CD14-positive monocyte (primary cell): ENCODE results near the gene SLCO2B1. TPM values are rescaled to one million over a fixed set of nuclear protein-coding genes. Genes with fewer than 3 reads are reported as not detected.

ENCODE experiments used
- DNase-seq, 3 donors: peaks; one replicate each; pipeline ENCODE4 v3.0.0-alpha.2; 2011 to 2022
- H2AFZ ChIP-seq: 2 replicates; pipeline ENCODE4 v1.6.0; 2012; ENCODE audit warnings: mild to moderate bottlenecking, low read depth, low read length, inconsistent platforms; ENCODE audit not compliant: insufficient read depth, poor library complexity, severe bottlenecking
- H3K27ac ChIP-seq, 2 donors: 1 replicate in 1 of 2; 2 replicates in 1 of 2; pipeline ENCODE4 v1.5.1; 2012 to 2013; ENCODE audit warnings: low read length in 2 of 2, control low read depth in 1 of 2, inconsistent platforms in 1 of 2, low read depth in 1 of 2, mild to moderate bottlenecking in 1 of 2
- H3K27me3 ChIP-seq, 2 donors: one replicate each; pipeline versions ENCODE4 v1.6.0 to v1.6.1; 2011 to 2013; ENCODE audit warnings: low read length in 2 of 2; ENCODE audit not compliant: control insufficient read depth in 2 of 2, insufficient read depth in 2 of 2
- H3K36me3 ChIP-seq, 2 donors: replicated peaks in 1 of 2; 1 replicate in 1 of 2; 2 replicates in 1 of 2; pipeline versions ENCODE4 v1.5.1 to v1.6.1; 2012 to 2013; ENCODE audit warnings: low read length in 2 of 2, control low read depth in 1 of 2, inconsistent platforms in 1 of 2, mild to moderate bottlenecking in 1 of 2; ENCODE audit not compliant: insufficient read depth in 2 of 2, control insufficient read depth in 1 of 2
- H3K4me1 ChIP-seq, 2 donors: 1 replicate in 1 of 2; 2 replicates in 1 of 2; pipeline versions ENCODE4 v1.5.1 to v1.6.1; 2012 to 2013; ENCODE audit warnings: low read length in 2 of 2, control low read depth in 1 of 2, inconsistent platforms in 1 of 2, mild to moderate bottlenecking in 1 of 2, moderate library complexity in 1 of 2; ENCODE audit not compliant: insufficient read depth in 2 of 2, control insufficient read depth in 1 of 2
- H3K4me2 ChIP-seq: replicated peaks from 2 replicates; pipeline ENCODE3; 2012; ENCODE audit warnings: low read length, moderate library complexity, mild to moderate bottlenecking; ENCODE audit not compliant: poor library complexity, severe bottlenecking; ENCODE audit errors: extremely low read depth
- H3K4me3 ChIP-seq, 3 experiments: fragments of 200-600 bp in 1 of 3; sonication (generic) in 1 of 3; replicated peaks in 1 of 3; 1 replicate in 2 of 3; 2 replicates in 1 of 3; pipeline ENCODE4 v1.5.1; 2011 to 2013; ENCODE audit warnings: low read length in 3 of 3, mild to moderate bottlenecking in 3 of 3, control low read depth in 2 of 3, low read depth in 2 of 3, inconsistent platforms in 1 of 3, moderate library complexity in 1 of 3
- H3K79me2 ChIP-seq: 2 replicates; pipeline ENCODE4 v1.6.0; 2012; ENCODE audit warnings: mild to moderate bottlenecking, control low read depth, inconsistent platforms, low read length, moderate library complexity; ENCODE audit not compliant: insufficient read depth
- H3K9ac ChIP-seq: 2 replicates; pipeline ENCODE4 v1.6.0; 2017; ENCODE audit warnings: low read length, mild to moderate bottlenecking; ENCODE audit not compliant: insufficient read depth, poor library complexity, severe bottlenecking
- H3K9me3 ChIP-seq, 2 donors: replicated peaks in 1 of 2; 1 replicate in 1 of 2; 2 replicates in 1 of 2; pipeline versions ENCODE4 v1.5.1 to v1.6.1; 2012 to 2013; ENCODE audit warnings: low read length in 2 of 2, control low read depth in 1 of 2; ENCODE audit not compliant: control insufficient read depth in 1 of 2, insufficient read depth in 1 of 2
- H4K20me1 ChIP-seq: 2 replicates; pipeline ENCODE4 v1.6.0; 2012; ENCODE audit warnings: mild to moderate bottlenecking, low read length, control low read depth, moderate library complexity; ENCODE audit not compliant: insufficient read depth
- H3K27ac Mint-ChIP-seq, 7 donors: one replicate each; pipeline ENCODE4 v1.8.0; 2020; ENCODE audit warnings: mild to moderate bottlenecking in 7 of 7, mixed read lengths in 7 of 7, moderate library complexity in 6 of 7, inconsistent platforms in 2 of 7
- H3K27me3 Mint-ChIP-seq, 3 donors: one replicate each; pipeline ENCODE4 v1.8.0; 2021 to 2022; ENCODE audit warnings: low read depth in 3 of 3, mild to moderate bottlenecking in 3 of 3, mixed read lengths in 3 of 3, moderate library complexity in 3 of 3, inconsistent platforms in 1 of 3
- H3K36me3 Mint-ChIP-seq, 2 donors: one replicate each; pipeline ENCODE4 v1.8.0; 2020; ENCODE audit warnings: mixed read lengths in 2 of 2, inconsistent platforms in 1 of 2, mild to moderate bottlenecking in 1 of 2
- H3K4me1 Mint-ChIP-seq: one replicate; pipeline ENCODE4 v1.8.0; 2020; ENCODE audit warnings: mild to moderate bottlenecking, mixed read lengths
- H3K4me3 Mint-ChIP-seq, 2 donors: one replicate each; pipeline ENCODE4 v1.8.0; 2020; ENCODE audit warnings: mild to moderate bottlenecking in 2 of 2, mixed read lengths in 2 of 2, moderate library complexity in 1 of 2
- H3K9me3 Mint-ChIP-seq, 7 donors: one replicate each; pipeline ENCODE4 v1.8.0; 2020 to 2022; ENCODE audit warnings: mixed read lengths in 7 of 7, mild to moderate bottlenecking in 6 of 7, moderate library complexity in 6 of 7, inconsistent platforms in 2 of 7
- CTCF ChIP-seq: fragments of 200-600 bp; IDR thresholded peaks from one replicate; pipeline ENCODE4 v1.8.0; 2022; ENCODE audit warnings: antibody characterized with exemption, mild to moderate bottlenecking
- WGBS: methylation state at CpG from one replicate; pipeline ENCODE4 v1.1.5; 2013; ENCODE audit warnings: missing lambda C conversion rate; ENCODE audit not compliant: insufficient coverage; 5-methylcytosine and 5-hydroxymethylcytosine counted together
- intact Hi-C, 2 donors: fragments of 100-400 bp; cut with micrococcal nuclease; formaldehyde crosslinking; loops; one replicate each; pipeline versions ENCODE4 v1.15.0 to v1.15.1; 2023
- polyA plus RNA-seq, 3 donors: library from polyadenylated mRNA; depleted of rRNA in 1 of 3; unstranded in 2 of 3; stranded (reverse) in 1 of 3; fragments of 300-500 nt in 2 of 3; fragments of >200 nt in 1 of 3; fragmentation: Illumina TruSeq in 2 of 3; gene quantifications; 1 replicate in 2 of 3; 2 replicates in 1 of 3; pipeline ENCODE4 v1.2.3, GENCODE V29; 2012 to 2021

SLCO2B1 gene
- polyA plus RNA-seq, 3 donors: 0.13 to 0.47 TPM; not detected in 1

- H3K9ac ChIP-seq: no peak overlapping the region
- 98% methylated on average over 6 of the region's 7 CpGs for WGBS
- H3K27ac ChIP-seq: no peak overlapping the region
- H3K4me2 ChIP-seq: no peak overlapping the region
- H3K4me3 ChIP-seq: no peak overlapping the region
- intact Hi-C loops: no loop called here
- H3K36me3 Mint-ChIP-seq: peaks cover 0 to 4% of the 10 kb centered on the region in 2 donors
- H3K36me3 ChIP-seq: no peaks in the 10 kb centered on the region
- H3K79me2 ChIP-seq: no peaks in the 10 kb centered on the region
- H3K9me3 Mint-ChIP-seq: no peaks in the 10 kb centered on the region
- peaks cover 28% of the 10 kb centered on the region for H3K4me1 Mint-ChIP-seq
- H3K27me3 ChIP-seq: no peaks in the 10 kb centered on the region
- H4K20me1 ChIP-seq: no peaks in the 10 kb centered on the region
- H3K27me3 Mint-ChIP-seq: peaks cover 0 to 3% (median 1%) of the 10 kb centered on the region in 3 donors
- peaks cover 27% of the 10 kb centered on the region in 2 donors for H3K4me1 ChIP-seq
- H3K4me3 Mint-ChIP-seq: no peak overlapping the region
- H3K9me3 ChIP-seq: no peaks in the 10 kb centered on the region
- DNase-seq: no peak
- no peak for TF ChIP-seq CTCF
- peak overlapping the region in 2 of 7 donors; percentile 27 to 84 for H3K27ac Mint-ChIP-seq
- no peak overlapping the region for H2AFZ ChIP-seq
These were observed 22.4 kb downstream of the SLCO2B1 start for GRCh38 chr11:75173336-75173735.

- H3K79me2 ChIP-seq: no peaks in the 10 kb centered on the region
- Mint-ChIP-seq H3K9me3 (no peaks in the 10 kb centered on the region), H3K4me3 (peak overlapping the region; percentile 4 to 49), H3K27ac (peak overlapping the region; percentile 81 to 95 (median 90)), H3K27me3 (peaks cover 0 to 3% (median 0%) of the 10 kb centered on the region in 3 donors), H3K36me3 (peaks cover 0 to 4% of the 10 kb centered on the region in 2 donors), H3K4me1 (peaks cover 28% of the 10 kb centered on the region)
- peak; percentile 89 to 94 (median 90) for DNase-seq
- intact Hi-C loops: loop anchor here in 1 of 2 donors (2.0 kb wide), 1 partner anchor 26 kb away; no protein-coding TSS in a partner anchor
- peak overlapping the region in 1 of 3 experiments; percentile 22 for H3K4me3 ChIP-seq
- no peaks in the 10 kb centered on the region for H3K27me3 ChIP-seq
- peaks cover 27% of the 10 kb centered on the region in 2 donors for H3K4me1 ChIP-seq
- no peaks in the 10 kb centered on the region for H3K9me3 ChIP-seq
- TF ChIP-seq CTCF: no peak
- H3K27ac ChIP-seq: peak overlapping the region; percentile 78 to 85
- no peaks in the 10 kb centered on the region for H3K36me3 ChIP-seq
- WGBS: 0% methylated on average over 7 of the region's 7 CpGs
- H2AFZ ChIP-seq: peak overlapping the region; percentile 0
- H3K9ac ChIP-seq: peak overlapping the region; percentile 49
- no peaks in the 10 kb centered on the region for H4K20me1 ChIP-seq
- peak overlapping the region; percentile 10 for H3K4me2 ChIP-seq
These were observed 24.0 kb downstream of the SLCO2B1 start for GRCh38 chr11:75174781-75175370.
